PC-3 (cell line): Measurements from ENCODE around the gene CSAD. TPM values are rescaled to one million over a fixed set of nuclear protein-coding genes. Genes with fewer than 3 reads are reported as not detected.

ENCODE experiments used
- ATAC-seq: fragments of 200-7000 bp; cut with Tn5 transposase; 2 replicates; pipeline ENCODE4 v1.9.1; 2020; ENCODE audit warnings: mild to moderate bottlenecking, moderate library complexity
- Bru-seq: library from RNA; stranded (reverse); fragments of 400-500 nt; gene quantifications from one replicate; lab custom pipeline; 2021; lab: Mats Ljungman, UMichigan
- BruChase-seq, 2 experiments: library from RNA; stranded (reverse); fragments of 400-500 nt; gene quantifications; one replicate each; lab custom pipeline; 2021; lab: Mats Ljungman, UMichigan
- BruUV-seq: library from RNA; stranded (reverse); fragments of 400-500 nt; replicated peaks from 2 replicates; lab custom pipeline; 2021; lab: Mats Ljungman, UMichigan
- CTCF ChIA-PET: fragments of 300-600 bp; sonication (Branson Sonifier 250); formaldehyde crosslinking; loops from one replicate; lab custom pipeline; 2022; ENCODE audit warnings: antibody characterized with exemption; lab: Charles Lee
- POLR2A ChIA-PET: fragments of 300-600 bp; sonication (Branson Sonifier 250); formaldehyde crosslinking; loops from one replicate; lab custom pipeline; 2022; ENCODE audit warnings: antibody characterized with exemption; ENCODE audit not compliant: unreplicated experiment; lab: Charles Lee
- DNase-seq: peaks from one replicate; pipeline ENCODE4 v3.0.0-alpha.2; 2015
- H2AFZ ChIP-seq: fragments of 300-600 bp; sonication (generic); 2 replicates; pipeline ENCODE4 v1.6.0; 2016; ENCODE audit warnings: antibody characterized with exemption, low read length
- H3F3A ChIP-seq: fragments of 300-600 bp; sonication (generic); one replicate; pipeline ENCODE4 v1.6.0; 2017; ENCODE audit warnings: antibody characterized with exemption, low read length, control low read depth, mild to moderate bottlenecking; ENCODE audit not compliant: unreplicated experiment
- H3K27ac ChIP-seq: fragments of 300-600 bp; sonication (generic); 2 replicates; pipeline ENCODE4 v1.5.1; 2016; ENCODE audit warnings: mild to moderate bottlenecking, low read length
- H3K27me3 ChIP-seq: fragments of 300-600 bp; sonication (generic); 2 replicates; pipeline ENCODE4 v1.6.1; 2016; ENCODE audit warnings: low read length, mixed read lengths
- H3K36me3 ChIP-seq: fragments of 300-600 bp; sonication (generic); 2 replicates; pipeline ENCODE4 v1.6.1; 2016; ENCODE audit warnings: low read depth, mixed run types, low read length, mixed read lengths
- H3K4me1 ChIP-seq: fragments of 300-600 bp; sonication (generic); 2 replicates; pipeline ENCODE4 v1.5.1; 2016; ENCODE audit warnings: low read length; ENCODE audit not compliant: insufficient read depth
- H3K4me2 ChIP-seq: fragments of 300-600 bp; sonication (generic); 2 replicates; pipeline ENCODE4 v1.6.0; 2016; ENCODE audit warnings: low read length
- H3K4me3 ChIP-seq: fragments of 300-600 bp; sonication (generic); 2 replicates; pipeline ENCODE4 v1.5.1; 2016; ENCODE audit warnings: mild to moderate bottlenecking, low read length, mixed read lengths
- H3K79me2 ChIP-seq: fragments of 300-600 bp; sonication (generic); 2 replicates; pipeline ENCODE4 v1.6.1; 2017; ENCODE audit warnings: low read length, mixed read lengths
- H3K9ac ChIP-seq: fragments of 300-600 bp; sonication (generic); 2 replicates; pipeline ENCODE4 v1.6.0; 2016; ENCODE audit warnings: mild to moderate bottlenecking, low read length
- H3K9me2 ChIP-seq: fragments of 300-600 bp; sonication (generic); replicated peaks from 2 replicates; pipeline ENCODE4 v1.6.1; 2016; ENCODE audit warnings: mixed run types, low read length, mixed read lengths
- H3K9me3 ChIP-seq: fragments of 300-600 bp; sonication (generic); 2 replicates; pipeline ENCODE4 v1.6.1; 2016; ENCODE audit warnings: low read length, mixed read lengths
- H4K20me1 ChIP-seq: fragments of 300-600 bp; sonication (generic); 2 replicates; pipeline ENCODE4 v1.6.1; 2016; ENCODE audit warnings: low read length, mixed read lengths
- CTCF ChIP-seq: fragments of 300-600 bp; sonication (generic); conservative IDR thresholded peaks from 2 replicates; pipeline ENCODE4 v1.5.1; 2017; ENCODE audit warnings: antibody characterized with exemption, low read depth, mild to moderate bottlenecking, low read length
- EZH2 ChIP-seq: fragments of 300-600 bp; sonication (generic); IDR thresholded peaks from one replicate; pipeline ENCODE4 v1.6.1; 2017; ENCODE audit warnings: antibody characterized with exemption, mild to moderate bottlenecking, low read length; ENCODE audit not compliant: unreplicated experiment
- EZH2phosphoT487 ChIP-seq: fragments of 300-600 bp; sonication (generic); IDR thresholded peaks from 2 replicates; pipeline ENCODE4 v1.6.1; 2018; ENCODE audit warnings: mild to moderate bottlenecking, antibody characterized with exemption, low read length, borderline replicate concordance
- intact Hi-C: fragments of 100-400 bp; cut with micrococcal nuclease; formaldehyde crosslinking; loops from 2 replicates; pipeline ENCODE4 v1.9.0; 2023
- long read RNA-seq: library from polyadenylated mRNA; unstranded; transcript quantifications from one replicate; pipeline ENCODE4 v2.0.0, GENCODE V29; 2021; ENCODE audit not compliant: unreplicated experiment
- total RNA-seq: library from RNA; depleted of rRNA; stranded (reverse); fragments of >200 nt; gene quantifications from 2 replicates; pipeline ENCODE4 v1.2.3, GENCODE V29; 2014; rRNA removed

Gene CSAD
- total RNA-seq (21.5 and 23.8 TPM in 2 replicates), Bru-seq, nascent RNA (percentile 68 among the genes with signal in this experiment), BruChase-seq, experiment 1, labeled RNA remaining after a 6-hour chase (percentile 83 among the genes with signal in this experiment), BruChase-seq, experiment 2, labeled RNA remaining after a 2-hour chase (percentile 78 among the genes with signal in this experiment)
- long read RNA-seq, partial matches to known transcripts = 4 of 27 reads
- long read RNA-seq, other reads (novel, unspliced or antisense) = 23 of 27 reads

- peak within 1 kb of the TSS; percentile 94 for H2AFZ ChIP-seq
- H3K36me3 ChIP-seq = peaks cover 23% of the 10 kb centered on the region
- DNase-seq = peak; percentile 98
- intact Hi-C loops = loop anchor here (2.0 kb wide), 1 partner anchor 40 kb away; no protein-coding TSS in a partner anchor
- H3K9ac ChIP-seq = peak within 1 kb of the TSS; percentile 84
- H4K20me1 ChIP-seq = no peaks in the 10 kb centered on the region
- peaks cover 11% of the 10 kb centered on the region for H3F3A ChIP-seq
- peak within 1 kb of the TSS; percentile 90 for H3K27ac ChIP-seq
- H3K9me2 ChIP-seq = no peaks in the 10 kb centered on the region
- peaks cover 37% of the 10 kb centered on the region for H3K4me1 ChIP-seq
- H3K79me2 ChIP-seq = peaks cover 39% of the 10 kb centered on the region
- no peaks in the 10 kb centered on the region for H3K27me3 ChIP-seq
- ChIA-PET POLR2A (interaction anchor here (0.6 to 0.7 kb wide), 3 partner anchors 45 to 142 kb away, joined by 4 to 11 read pairs (median 6); partner anchors contain the start of gene MYG1), CTCF (interaction anchor here (0.9 to 1.3 kb wide), 3 partner anchors 21 to 131 kb away, joined by 3 to 8 read pairs (median 4); partner anchors contain the start of gene PFDN5)
- BruUV-seq = no TSS peak
- no peaks in the 10 kb centered on the region for H3K9me3 ChIP-seq
- peak within 1 kb of the TSS; percentile 89 for H3K4me2 ChIP-seq
- H3K4me3 ChIP-seq = peak within 1 kb of the TSS; percentile 94
- peak; percentile 96 for ATAC-seq
- TF ChIP-seq CTCF = no peak
- TF ChIP-seq EZH2phosphoT487 = 0 out of 2 replicates have a peak, but pooled peaks have one; percentile 31
These were observed at the start of gene CSAD, which contains the start of gene ZNF740 for GRCh38 chr12:53180220-53180930. Gene CSAD (minus strand): TSS chr12:53180925. CDS start chr12:53173470, 7,455 bp downstream. Gene ZNF740 (plus strand): TSS chr12:53180722. CDS start chr12:53181984, 1,262 bp downstream.

- no TSS peak for BruUV-seq
- peak overlapping the region; percentile 93 for H3K4me2 ChIP-seq
- peaks cover 50% of the 10 kb centered on the region for H3K4me1 ChIP-seq
- CTCF ChIA-PET = no interaction called here
- no peaks in the 10 kb centered on the region for H4K20me1 ChIP-seq
- no peaks in the 10 kb centered on the region for H3K9me3 ChIP-seq
- H3K27me3 ChIP-seq = no peaks in the 10 kb centered on the region
- intact Hi-C loops = no loop called here
- peak overlapping the region; percentile 76 for H3K4me3 ChIP-seq
- peak overlapping the region; percentile 48 for H3K9ac ChIP-seq
- peak overlapping the region; percentile 67 for H3K27ac ChIP-seq
- DNase-seq = peak; percentile 90
- H3F3A ChIP-seq = peaks cover 3% of the 10 kb centered on the region
- TF ChIP-seq CTCF = no peak
- TF ChIP-seq EZH2 = no peak
- POLR2A ChIA-PET = no interaction called here
- H3K9me2 ChIP-seq = no peaks in the 10 kb centered on the region
- no peaks in the 10 kb centered on the region; the same call in 1 of the 2 replicates for H3K36me3 ChIP-seq
- ATAC-seq = peak; percentile 11
- no peak overlapping the region for H2AFZ ChIP-seq
- H3K79me2 ChIP-seq = peaks cover 42% of the 10 kb centered on the region
These were observed 49.6 kb upstream of the CSAD start for GRCh38 chr12:53230108-53230845.
